Activated CD8-positive, alpha-beta memory T cell treated with anti-CD3 and anti-CD28 coated beads for 24 hours (primary cell): Measurements from ENCODE around the gene PGF.

Source experiments
- DNase-seq: peaks from one replicate; pipeline ENCODE4 v3.0.0-alpha.2; 2020

Gene PGF

DNA sequence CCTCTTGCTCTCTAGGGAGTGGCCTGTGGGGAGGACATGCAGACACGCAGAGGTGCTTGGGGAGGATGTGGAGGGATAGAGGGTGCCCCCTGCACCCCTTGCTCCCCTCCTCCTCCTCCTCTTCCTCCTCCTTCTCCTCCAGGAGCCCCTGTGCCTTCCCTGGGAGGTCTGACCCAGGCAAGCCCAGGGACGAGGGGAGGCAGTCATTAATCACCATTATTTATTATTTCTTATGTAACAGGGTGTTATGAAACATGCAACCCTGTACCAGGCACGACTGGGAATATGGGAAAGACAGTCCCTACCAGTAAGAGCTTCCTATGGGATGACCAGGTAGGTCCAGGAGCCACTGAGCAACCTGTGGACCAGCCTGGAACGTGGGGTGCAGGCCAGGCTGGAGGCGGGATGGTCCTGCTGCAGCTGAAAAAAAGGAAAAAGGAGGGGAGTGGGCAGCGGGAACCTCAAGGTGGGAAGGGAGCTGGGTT is 22.5 kb upstream of the PGF start:
- no peak for DNase-seq

DNA sequence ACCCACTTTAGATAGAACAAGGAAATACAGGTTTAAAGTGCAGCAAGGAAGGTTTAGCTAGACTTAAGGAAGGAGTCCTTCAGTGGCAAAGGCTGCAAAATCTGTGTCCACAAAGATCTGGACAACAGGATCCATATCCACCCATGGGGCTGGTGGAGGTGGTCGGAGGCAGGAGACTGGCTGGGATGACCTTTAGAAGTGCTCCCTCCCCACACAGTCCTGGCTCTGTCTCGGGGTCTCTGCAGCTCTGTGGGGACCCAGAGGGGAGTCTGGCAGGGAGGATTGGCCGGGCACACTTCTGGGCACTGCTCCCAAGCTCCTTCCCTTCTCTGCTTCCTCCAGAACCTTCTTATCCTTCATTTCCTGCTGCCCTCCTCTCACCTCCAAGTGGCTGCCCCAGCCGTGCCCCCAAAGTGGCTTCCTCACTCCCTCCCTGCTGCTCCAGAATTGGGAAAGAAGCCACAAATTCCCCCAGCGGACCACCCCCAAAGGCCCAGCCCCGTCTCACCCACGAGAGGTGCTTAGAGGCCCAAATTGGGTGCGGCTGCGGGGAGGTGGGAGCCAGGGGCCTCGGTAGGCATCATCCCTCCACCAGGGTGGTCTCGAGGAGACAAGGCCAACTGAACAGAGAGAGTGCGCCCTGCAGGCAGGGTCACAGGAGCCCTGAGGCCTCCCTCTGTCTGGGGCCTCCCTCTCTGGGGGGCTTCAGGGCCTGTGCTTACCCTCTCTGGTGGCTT is 21.9 kb upstream of the PGF start:
- DNase-seq = no peak

DNA sequence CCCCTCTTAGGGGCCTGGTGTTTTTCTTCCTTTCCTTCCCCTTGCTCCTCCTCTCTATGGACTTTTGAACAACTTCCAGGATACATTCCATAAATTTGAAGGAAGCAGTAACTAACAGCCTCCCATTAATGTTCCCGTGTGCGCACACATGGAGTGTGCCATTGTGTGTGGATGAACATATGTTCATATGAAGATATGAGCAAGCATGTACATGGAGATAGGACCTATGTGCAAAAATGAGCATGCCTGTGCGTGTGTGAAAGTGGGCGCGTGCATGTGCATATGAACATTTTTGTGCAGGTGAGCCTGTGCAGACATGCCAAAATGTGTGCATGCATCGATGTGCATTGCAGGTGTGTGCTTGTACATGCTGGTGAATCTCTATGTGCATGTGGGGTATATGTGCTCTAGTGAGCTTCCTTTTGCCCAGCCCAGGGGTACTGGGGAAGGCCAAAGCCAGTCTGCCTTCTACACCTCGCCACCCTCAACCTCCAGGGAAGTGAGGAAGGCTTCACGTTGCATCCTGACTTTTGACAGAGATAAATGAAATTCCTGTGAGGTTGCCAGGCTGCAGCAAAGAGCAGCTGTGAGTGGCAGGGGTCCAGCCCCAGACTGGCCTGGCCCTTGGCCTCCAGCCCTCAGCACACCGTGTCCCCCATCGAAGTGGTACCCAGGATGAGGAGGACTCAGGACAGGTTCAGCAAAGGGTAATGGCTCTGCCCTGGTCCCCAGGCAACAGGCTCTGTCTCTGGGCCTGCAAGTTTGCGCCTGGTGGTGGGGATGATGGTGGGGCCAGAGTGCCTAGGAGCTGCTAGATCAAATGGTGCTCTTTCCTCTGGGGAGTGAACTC is 21.1 kb upstream of the PGF start:
- DNase-seq = no peak

DNA sequence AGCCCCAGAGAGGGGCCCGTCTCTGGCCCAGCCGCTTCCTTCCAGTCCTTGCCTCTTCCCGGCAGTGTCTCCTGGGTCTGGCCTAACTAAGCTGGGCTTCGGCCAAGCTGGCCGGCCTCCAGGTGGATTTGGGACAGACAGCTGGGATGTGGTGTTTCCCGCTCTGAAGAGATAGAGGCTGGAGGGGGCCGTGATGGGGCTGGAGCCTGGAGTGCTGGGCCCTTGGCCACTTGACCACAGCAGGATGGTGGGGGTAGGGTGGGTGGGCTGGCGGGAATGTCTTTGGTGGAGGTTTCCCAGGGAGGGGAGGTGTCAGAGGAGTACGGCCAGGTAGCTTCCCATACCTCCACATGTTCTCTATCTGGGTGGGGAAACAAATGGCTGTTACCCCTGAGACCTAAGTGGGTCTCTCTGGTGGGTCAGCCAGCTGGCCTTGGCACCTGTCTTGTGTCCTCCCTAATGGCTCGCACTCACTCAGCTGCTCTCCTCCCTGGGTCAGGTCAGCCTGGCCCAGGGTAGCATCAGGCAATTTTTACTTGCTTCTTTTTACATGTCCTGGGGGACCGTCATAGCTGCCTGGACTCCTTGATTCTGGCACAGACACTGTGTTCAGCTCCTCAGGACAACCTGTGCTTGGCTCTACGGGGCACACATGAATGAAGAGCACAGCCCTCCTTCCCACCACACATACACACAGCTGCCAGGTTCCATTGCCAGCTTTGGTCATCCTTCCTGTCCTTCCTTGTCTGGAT is 19.8 kb upstream of the PGF start:
- DNase-seq = no peak

DNA sequence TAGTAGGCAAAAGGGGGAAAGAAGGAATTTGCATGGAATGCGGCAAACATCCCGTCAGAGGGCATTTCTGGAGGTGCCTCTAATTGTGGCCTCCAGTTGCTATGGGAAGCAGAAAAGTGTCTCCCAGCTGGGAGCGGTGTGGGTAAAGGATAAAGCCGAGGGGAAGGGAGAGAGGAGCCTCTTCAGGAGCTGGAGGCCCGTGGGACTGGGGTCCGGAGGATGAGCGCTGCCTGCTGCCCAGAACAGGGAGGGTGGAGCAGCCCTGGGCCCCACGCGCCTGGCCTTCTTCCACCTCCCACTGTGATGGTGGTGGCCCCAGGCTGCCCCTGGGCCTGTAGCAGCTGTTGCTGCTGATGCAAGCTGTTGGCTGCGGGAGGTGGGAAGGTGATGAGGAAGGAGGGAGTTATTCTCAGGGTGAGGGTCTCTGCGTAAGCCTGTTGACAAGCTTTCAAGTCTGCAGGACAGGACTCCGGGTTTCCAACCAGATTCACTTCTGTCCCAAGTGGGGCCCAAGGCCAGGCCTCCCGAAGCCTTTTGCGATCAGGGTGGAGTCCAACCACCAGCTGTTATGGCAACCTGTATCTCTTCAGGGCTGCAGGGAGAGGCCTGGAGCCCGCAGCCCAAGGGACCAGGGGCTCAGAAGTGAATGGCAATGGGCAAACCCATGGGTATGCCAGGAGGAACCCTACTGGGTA is 19.1 kb upstream of the PGF start:
- DNase-seq = no peak

DNA sequence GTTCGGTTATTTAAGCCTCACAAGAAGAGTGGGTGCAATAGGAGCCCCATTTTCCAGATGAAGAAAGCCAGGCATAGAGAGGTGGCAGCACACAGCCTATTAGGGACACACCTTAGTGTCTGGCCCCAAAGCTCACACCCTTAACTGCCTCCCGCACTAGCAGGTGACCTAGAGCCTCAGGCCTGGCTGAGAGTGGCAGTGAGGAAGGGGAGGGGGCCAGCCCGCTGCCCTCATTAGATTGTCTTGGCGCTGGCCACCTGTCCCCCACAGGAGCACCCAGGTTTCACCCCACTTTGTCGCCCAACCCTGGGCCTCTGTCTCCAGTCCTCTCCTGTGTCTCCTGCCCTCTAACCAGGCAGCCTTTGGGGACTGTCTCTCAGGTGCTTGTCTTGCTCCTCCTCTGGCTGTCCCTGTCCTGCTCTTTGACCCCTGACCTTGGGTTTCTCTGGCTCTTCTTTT is 18.5 kb upstream of the PGF start:
- DNase-seq = no peak

DNA sequence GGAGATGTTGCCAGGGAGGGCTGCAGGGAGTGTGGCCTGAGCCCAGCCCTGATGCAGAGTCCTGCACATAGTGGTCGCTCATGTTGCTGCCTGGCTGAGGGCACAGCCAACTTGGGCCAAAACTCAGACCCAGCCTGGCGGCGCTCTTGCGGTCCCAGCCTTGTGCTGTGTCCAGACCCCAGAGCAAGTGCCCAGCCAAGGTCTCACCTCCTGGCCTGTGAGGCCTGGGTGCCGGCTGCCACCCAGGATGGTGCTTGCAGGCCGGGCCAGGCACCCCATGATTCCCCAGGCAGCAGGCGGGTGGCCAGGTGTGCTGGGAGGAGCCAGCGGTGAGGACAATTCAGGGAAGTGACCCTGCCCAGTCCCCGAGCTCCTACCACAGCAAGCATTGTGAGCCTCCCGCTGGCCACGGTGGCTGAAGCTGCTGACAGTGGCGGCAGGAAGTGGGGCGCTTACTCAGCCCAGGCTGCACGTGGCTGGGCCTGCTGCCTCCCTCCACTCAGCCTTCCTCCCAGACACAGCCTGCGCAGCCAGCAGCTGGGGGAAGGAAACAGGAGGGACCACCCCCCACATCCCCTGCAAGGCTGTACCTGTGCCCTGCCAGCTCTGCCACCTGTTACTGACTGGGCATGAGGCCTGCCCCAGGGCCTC is 17.7 kb upstream of the PGF start:
- DNase-seq = peak; percentile 78

DNA sequence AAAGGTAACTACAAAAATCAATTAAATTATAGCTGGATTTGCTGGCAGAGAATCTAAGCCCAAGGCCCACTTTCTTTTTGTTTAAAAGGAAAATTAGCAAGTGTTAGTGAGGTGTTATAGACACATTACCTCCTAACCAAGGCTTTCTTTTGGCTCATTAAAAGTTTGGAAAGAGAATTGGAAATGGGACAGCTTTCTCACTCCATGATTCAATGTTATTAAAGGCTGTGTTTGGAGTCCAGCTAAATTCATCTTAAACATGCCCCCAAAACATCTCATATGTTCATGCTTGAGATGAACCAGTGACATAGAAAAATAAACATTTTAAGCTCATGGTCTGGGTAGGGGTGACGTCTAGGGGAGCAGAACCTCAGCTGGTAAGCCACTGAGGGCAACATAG is 13.4 kb upstream of the PGF start:
- no peak for DNase-seq

DNA sequence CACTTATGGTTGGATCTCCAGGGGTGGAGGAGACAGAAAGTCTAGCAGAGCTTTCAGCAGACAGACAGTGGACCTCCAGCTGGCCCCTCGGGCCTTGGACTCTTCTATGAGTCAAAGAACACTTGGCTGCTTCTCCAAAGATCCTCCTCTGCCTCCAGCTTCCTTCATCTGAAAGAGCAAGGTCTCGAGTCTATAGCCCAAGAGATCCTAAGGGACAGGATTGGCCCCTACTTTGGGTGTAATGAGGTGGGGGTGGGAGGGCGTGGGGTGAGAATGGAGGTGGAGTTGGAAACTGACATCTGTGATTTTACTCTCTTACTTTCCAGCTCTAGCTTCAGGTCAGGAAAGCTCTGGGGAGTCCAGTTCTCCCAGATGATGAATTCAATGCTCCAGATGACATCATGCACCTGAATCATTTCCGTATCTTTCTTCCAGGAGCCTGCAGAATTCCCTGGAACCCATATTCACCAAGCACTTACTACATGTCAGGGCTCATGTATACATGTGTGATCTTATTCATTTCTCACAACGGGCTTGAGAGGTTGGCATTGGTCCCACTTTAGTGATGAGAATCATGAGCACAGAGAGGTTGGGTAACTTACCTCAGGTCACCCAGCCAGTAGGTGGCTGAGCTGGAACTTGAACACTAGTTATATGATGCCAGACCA is 10.2 kb upstream of the PGF start:
- DNase-seq = no peak

DNA sequence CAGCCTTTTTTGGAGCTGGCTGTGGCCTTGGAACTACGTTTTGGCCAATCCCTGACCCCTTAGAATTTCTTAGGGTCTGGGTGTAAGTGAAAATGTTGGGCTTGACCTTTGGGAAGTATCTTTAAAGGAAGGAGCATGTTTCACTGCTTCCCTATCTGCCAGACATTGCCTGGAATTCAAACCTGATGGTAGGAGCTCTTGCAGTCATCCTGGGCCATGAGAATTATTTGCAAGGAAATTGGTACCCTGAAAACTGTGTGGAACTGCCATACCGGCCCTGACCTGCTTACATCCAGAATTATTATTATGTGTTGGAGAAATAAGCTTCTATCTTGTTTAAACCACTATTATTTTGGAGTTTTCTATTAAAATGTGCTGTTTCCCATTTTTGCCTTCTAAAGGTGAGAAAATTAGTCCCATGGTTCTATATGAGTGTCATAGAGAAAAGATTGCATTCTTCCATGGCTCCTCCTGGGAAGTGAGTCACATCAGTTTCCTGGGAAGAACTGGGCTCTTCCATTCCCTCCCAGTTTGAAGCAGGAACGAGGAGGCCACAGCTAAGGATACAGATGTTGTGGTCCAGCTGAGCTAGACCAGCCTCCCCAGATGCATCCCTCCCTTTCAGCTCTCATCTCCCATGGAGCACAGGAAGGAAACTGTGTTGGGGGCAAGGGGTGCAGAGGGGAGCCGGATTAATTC is 9.5 kb upstream of the PGF start:
- no peak for DNase-seq

DNA sequence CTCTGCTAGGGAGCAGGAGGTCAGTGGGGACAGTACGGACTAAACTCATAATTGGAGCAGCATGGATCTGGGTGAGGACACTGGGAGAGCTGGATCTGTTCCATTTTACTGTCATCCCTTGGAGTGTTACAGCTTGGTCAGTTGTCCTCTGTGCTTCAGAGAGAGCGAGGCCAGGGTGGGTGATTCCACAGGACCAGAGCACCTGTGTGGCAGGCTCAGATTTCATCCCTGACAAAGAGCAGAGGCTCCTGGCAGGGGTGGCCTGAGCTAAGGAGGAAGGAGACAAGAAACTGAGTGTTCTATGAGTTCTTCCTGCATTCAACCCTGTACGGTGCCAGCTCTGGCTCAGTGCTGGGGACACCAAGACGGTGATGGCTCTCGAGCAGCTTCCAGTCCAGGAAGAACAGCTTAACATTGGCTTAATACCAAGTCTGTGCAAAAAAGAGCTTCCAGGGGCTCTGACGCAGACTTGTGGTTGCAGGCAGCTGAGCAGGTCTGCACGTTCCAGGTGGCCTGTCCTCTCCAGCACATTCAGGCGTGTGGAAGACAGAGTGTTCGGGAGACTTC is 8.4 kb upstream of the PGF start:
- DNase-seq = no peak

DNA sequence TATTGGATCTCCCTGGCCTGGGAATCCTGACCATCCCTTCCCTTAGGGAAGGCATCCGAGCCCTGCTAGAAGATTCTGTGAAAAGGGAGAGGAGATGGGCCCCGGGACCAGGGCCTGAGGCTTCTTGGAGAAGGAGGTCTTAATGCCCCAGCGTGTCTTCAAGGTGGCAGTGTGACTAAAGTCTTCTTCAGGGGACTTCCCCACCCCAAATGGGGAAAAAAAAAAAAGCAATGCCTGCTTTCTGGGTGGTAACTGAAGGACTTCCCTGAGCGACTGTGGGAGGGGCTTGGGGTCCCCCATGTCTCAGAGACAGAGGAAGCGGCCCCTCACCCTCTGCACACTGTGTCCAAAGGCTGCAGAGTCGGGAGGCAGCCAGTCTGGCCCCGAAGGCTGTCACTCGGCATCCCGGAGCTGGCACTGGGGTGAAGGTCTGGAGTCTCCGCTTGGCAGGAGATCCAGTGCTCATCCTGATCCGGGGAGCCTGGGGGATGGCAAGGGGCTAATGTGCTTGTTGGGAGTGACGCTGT is 7.8 kb upstream of the PGF start:
- DNase-seq = no peak

DNA sequence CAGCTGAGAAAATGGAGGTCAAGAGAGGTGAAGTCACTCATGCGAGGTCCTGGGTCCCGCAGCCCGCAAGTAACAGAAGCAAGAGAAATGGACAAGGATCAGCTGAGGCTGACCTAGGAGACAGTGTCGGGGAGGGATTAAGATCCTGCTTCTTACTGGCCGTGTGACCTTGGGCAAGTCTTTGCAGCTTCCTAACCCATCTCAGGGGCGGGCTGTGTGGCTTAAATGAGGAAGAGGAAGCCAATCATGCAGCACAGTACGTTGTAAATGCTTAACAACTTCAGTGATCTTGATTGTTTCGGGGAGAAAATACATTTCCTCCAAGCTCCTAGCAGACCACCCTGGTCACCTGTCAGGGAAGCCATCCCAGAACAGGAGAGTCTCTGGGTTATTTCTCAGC is 7.1 kb upstream of the PGF start:
- DNase-seq = no peak

DNA sequence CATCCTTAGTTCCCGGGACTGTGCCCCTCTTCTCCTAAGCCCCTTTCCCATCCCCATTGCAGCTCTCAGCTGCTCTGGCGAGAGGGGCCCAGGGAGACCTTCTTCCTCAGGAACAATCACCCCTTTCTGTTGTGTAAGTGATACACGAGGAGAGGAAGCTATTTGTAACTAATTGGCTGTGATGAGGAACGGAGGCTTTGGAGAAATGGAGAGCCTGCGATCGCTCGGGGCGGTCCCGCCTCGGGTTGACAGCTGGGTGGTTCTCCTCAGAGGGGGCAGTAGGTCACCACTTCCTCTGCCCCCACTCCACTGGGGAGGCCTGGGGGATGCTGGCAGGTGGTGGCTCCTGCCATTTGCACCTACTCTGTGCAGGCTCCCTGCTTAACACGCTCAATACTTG is 6.6 kb upstream of the PGF start:
- no peak for DNase-seq

DNA sequence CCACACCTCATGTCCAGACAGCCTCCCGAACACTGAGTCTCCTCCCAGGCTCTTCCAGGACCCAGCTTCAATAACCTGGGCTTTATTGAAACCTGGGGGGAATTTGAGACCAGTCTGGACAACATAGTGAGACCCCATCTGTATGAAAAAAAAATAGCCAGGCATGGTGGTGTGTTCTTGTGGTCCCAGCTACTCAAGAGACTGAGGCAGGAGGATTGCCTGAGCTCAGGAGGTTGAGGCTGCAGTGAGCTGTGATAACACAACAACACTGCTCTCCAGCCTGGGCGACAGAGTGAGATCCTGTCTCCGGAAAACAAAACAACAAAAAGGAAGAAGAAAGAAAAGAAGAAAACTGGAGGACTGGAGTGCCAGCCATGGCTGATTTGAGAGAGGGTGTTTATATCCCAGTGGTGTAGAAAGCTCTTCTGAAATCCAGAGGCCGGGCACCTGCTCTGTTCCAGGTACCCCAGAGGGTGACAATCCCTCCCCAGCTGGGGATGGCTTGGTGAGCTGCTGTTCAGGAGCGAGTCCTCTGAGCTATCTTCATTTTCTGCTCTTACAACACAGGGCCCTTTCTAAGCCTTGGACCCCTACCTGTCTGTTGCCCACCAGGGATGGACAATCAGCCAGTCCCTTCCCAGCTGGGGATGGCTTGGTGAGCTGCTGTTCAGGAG is 6.0 kb upstream of the PGF start:
- no peak for DNase-seq

DNA sequence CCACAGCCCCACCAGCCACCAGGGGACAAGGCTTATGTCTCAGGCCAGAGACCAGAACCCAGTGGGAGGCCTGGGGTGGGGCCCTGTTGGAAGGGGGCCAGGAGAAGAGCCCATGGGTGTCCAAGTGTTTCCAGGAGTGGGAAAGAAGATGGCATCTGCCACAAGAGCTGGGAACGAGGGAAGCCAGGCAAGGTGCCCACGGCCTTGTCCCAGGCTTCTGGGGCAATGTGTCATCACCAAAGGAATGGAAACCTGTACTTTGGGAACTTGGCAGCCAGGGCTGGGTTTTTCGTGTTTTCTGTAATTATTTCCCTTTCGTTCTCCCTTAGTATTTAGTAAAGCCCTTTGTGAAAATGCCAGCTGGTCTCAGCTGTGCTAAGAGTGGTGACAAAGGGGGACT is 5.3 kb upstream of the PGF start:
- DNase-seq = no peak

DNA sequence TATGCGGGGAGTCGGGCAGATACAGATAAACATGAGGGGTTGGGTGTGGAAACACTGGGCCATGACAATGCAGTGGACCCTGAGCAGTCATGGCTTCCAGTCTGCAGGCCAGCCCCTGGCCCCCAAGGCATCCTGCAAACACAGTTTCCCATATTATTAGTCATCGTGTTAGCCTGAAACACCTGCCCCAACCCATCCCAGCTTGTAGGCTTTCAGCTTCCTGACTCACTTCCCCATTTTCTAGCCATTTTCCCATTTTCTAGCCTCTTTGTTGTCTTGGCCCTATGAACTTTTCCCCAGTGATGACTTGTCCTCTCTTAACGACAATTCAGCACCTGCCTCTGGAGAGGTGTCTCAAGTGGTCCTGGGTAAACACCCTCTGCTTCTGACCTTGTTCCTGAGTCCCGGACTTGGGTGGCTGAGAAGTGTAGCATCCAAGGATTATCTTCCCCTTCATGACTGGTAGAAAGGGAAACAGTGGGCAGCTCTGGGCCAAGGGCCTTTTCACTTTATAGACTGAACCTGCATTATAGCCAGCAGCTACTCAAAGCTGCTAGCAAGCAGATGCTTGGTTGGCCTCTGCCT is 4.3 kb upstream of the PGF start:
- DNase-seq = no peak

DNA sequence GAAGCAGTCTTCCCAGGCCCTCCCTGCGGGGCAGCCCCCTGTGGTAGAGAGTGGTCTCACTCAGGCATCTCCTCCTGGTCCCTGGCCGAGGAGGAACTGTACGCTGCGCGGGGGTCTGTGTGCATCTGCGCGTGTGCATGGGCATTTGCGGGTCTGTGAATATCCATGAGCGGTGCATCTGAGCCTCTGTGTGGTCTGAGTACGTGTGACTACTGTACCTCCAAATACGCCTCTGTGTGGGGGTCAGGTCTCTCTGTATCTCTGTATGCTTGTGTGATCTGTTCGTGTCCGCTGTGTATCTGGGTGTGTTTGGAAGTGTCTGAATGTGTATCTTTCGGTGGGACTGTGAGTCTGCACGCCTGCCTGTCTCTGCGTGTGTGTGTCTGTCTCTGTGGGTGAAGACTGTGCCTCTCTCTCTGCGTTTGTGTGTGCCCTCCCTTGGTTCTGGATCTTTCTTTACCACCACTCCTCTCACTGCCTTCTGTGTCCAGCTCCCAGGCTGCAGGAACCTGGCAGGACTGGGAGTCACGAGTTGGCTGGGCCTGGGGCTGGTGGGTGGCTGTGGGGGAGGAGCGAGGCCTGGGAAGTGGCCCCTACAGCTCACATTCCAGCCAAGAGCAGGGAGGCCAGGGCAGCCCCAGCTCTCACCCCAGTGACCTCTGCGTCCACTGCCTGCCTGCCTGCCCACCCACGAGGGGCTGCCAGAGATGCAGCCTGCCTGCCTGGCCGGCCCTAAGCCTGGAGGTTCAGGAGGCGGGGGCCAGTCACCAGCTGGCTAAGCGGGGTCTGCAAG is 1.1 kb upstream of the PGF start:
- DNase-seq = no peak

DNA sequence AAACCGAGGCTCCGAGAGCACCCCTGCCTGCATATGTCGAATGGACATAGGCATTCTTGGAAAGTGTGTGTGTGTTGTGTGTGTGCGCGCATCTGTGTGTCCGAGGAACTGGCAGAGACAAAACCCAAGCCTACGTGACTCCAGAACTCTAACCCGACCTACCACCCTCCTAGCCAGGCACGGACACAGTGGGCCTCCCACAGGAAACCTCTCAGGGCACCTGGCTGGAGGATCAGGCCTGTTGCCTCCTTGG is 556 bp upstream of the PGF start:
- no peak for DNase-seq
